K562 (cell line): ENCODE data around the gene SPATA33. TPM values are rescaled to one million over a fixed set of nuclear protein-coding genes. Genes with fewer than 3 reads are reported as not detected.

Source experiments
- CBX2 ChIP-seq: fragments of 200-600 bp; sonication (generic); IDR thresholded peaks from one replicate; pipeline ENCODE4 v1.6.1; 2012; ENCODE audit warnings: mild to moderate bottlenecking, low read length, inconsistent platforms; ENCODE audit not compliant: insufficient read depth, poor library complexity, severe bottlenecking
- CC2D1A ChIP-seq: fragments of 450-650 bp; IDR thresholded peaks from 2 replicates; pipeline ENCODE4 v1.6.1; 2017; ENCODE audit warnings: mild to moderate bottlenecking
- DEAF1 ChIP-seq: fragments of 450-650 bp; formaldehyde crosslinking; IDR thresholded peaks from 2 replicates; pipeline ENCODE4 v1.4.0; 2020; ENCODE audit warnings: mild to moderate bottlenecking, moderate library complexity
- EZH2 ChIP-seq: IDR thresholded peaks from 2 replicates; pipeline ENCODE4 v1.6.1; 2012; ENCODE audit warnings: low read depth, mild to moderate bottlenecking, inconsistent platforms, low read length, borderline replicate concordance
- GTF2E2 ChIP-seq: fragments of 200-800 bp; sonication (Bioruptor generic); IDR thresholded peaks from 2 replicates; pipeline ENCODE4 v1.6.1; 2016; ENCODE audit warnings: missing genetic modification characterization, missing compliant biosample characterization
- HMG20B ChIP-seq: fragments of 250-450 bp; sonication (Bioruptor Pico); IDR thresholded peaks from 2 replicates; pipeline ENCODE4 v1.5.0; 2021; ENCODE audit warnings: mild to moderate bottlenecking
- IFI16 ChIP-seq: fragments of 250-450 bp; sonication (Bioruptor Pico); IDR thresholded peaks from 2 replicates; pipeline ENCODE4 v2.1.2; 2022; ENCODE audit warnings: mild to moderate bottlenecking, inconsistent platforms
- IRF2 ChIP-seq: sonication (generic); formaldehyde crosslinking; IDR thresholded peaks from 2 replicates; pipeline ENCODE4 v1.8.1; 2022; ENCODE audit warnings: mild to moderate bottlenecking, missing genetic modification reagents
- MTA1 ChIP-seq: fragments of 450-650 bp; IDR thresholded peaks from 2 replicates; pipeline ENCODE4 v1.6.1; 2017; ENCODE audit warnings: borderline replicate concordance
- NELFE ChIP-seq: IDR thresholded peaks from 2 replicates; pipeline ENCODE4 v1.6.1; 2011; ENCODE audit warnings: mild to moderate bottlenecking; ENCODE audit not compliant: insufficient read depth, insufficient read length
- NFIX ChIP-seq: fragments of 250-450 bp; sonication (Bioruptor Pico); IDR thresholded peaks from 2 replicates; pipeline ENCODE4 v1.4.0; 2020; ENCODE audit warnings: low read depth, mild to moderate bottlenecking, moderate library complexity
- PATZ1 ChIP-seq: fragments of 250-450 bp; sonication (Bioruptor Pico); IDR thresholded peaks from 2 replicates; pipeline ENCODE4 v1.5.0; 2020; ENCODE audit warnings: mild to moderate bottlenecking, borderline replicate concordance
- RREB1 ChIP-seq: fragments of 250-450 bp; sonication (Bioruptor Pico); IDR thresholded peaks from 2 replicates; pipeline ENCODE4 v1.4.0; 2020
- SAFB ChIP-seq: fragments of 200-400 bp; formaldehyde crosslinking; IDR thresholded peaks from 2 replicates; pipeline ENCODE4 v1.6.1; 2017; ENCODE audit warnings: low read depth, low read length, borderline replicate concordance
- SIX5 ChIP-seq, 2 experiments: IDR thresholded peaks; 2 replicates each; pipeline ENCODE4 v1.6.1; 2011; ENCODE audit warnings: low read length in 2 of 2, borderline replicate concordance in 1 of 2, low read depth in 1 of 2, mild to moderate bottlenecking in 1 of 2, moderate library complexity in 1 of 2; ENCODE audit not compliant: insufficient read depth in 1 of 2
- TCF7 ChIP-seq: sonication (generic); IDR thresholded peaks from 2 replicates; pipeline ENCODE4 v1.6.1; 2016; ENCODE audit warnings: antibody characterized with exemption, borderline replicate concordance
- ZFX ChIP-seq: sonication (generic); formaldehyde crosslinking; IDR thresholded peaks from 2 replicates; pipeline ENCODE4 v1.8.0; 2022; ENCODE audit warnings: mild to moderate bottlenecking, missing genetic modification reagents, moderate library complexity
- ZNF253 ChIP-seq: fragments of 250-450 bp; sonication (Bioruptor Pico); conservative IDR thresholded peaks from 2 replicates; pipeline ENCODE4 v1.6.1; 2021; ENCODE audit warnings: mild to moderate bottlenecking
- ZNF785 ChIP-seq: fragments of 250-450 bp; sonication (Bioruptor Pico); IDR thresholded peaks from 2 replicates; pipeline ENCODE4 v1.4.0; 2020; ENCODE audit warnings: mild to moderate bottlenecking
- polyA plus RNA-seq, 8 experiments: library from polyadenylated mRNA; depleted of rRNA in 4 of 8; stranded (reverse) in 5 of 8; unstranded in 3 of 8; fragments of >200 nt; fragmentation: Nextera tagmentation in 2 of 8; fragmentation: Illumina TruSeq in 1 of 8; extraction: Ambion mirVana in 2 of 8; extraction: Trizol in 1 of 8; gene quantifications; 2 replicates each; pipeline versions ENCODE4 v1.2.1 to v1.2.3, GENCODE V29; 2011 to 2014; ENCODE audit warnings: inconsistent platforms in 1 of 8, missing spikeins in 1 of 8
- total RNA-seq, 7 experiments: library from RNA; depleted of rRNA in 6 of 7; stranded (reverse); fragments of >200 nt in 6 of 7; fragmentation: Illumina TruSeq in 2 of 7; extraction: Trizol in 2 of 7; gene quantifications; 2 replicates each; pipeline versions ENCODE4 v1.2.1 to v1.2.3, GENCODE V29; 2011 to 2021; ENCODE audit warnings: low replicate concordance in 1 of 7

Gene SPATA33
- total and polyA plus RNA-seq, 9 of the 15 experiments (the other 6 are each of a cell fraction or from before 2014, with no cell fraction given): 4.0 to 20.0 (median 11.8) TPM

- TF ChIP-seq ZFX (peak; percentile 73), SAFB (0 out of 2 replicates have a peak, but pooled peaks have one; percentile 28), EZH2 (no peak), TCF7 (no peak), PATZ1 (CRISPR knock-in tag) (no peak), HMG20B (CRISPR knock-in tag) (no peak), SIX5 (IDR thresholded peaks at IDR 0.05; ENCODE audit: borderline replicate concordance in 1 of 2, insufficient read depth in 1 of 2, low read depth in 1 of 2, low read length in 2 of 2) (no peak), MTA1 (no peak), GTF2E2 (tag) (no peak), CC2D1A (no peak), IRF2 (CRISPR knock-in tag) (no peak), NFIX (CRISPR knock-in tag) (no peak), ZNF785 (no peak), RREB1 (CRISPR knock-in tag) (no peak), DEAF1 (CRISPR knock-in tag) (no peak), NELFE (no peak), ZNF253 (CRISPR knock-in tag) (no peak), CBX2 (no peak), IFI16 (CRISPR knock-in tag) (no peak)
These were observed at the start of gene SPATA33, which contains the start of gene CHMP1A (continued) for GRCh38 chr16:89657442-89658220.
